ENCODE measurements around the gene FBN3.
"Not testable (repeated sequence)": the region's sequence is repeated elsewhere in the genome, so short reads cannot be mapped to it uniquely, and the experiment has no call there.

Gene FBN3

GRCh38 chr19:8034178-8034525 is 115.2 kb downstream of the FBN3 start:
- no peak overlapping the region for H3K9ac ChIP-seq (ENCODE audit: insufficient read length)
- no peak for TF ChIP-seq FOXP2 (optimal IDR thresholded peaks at IDR 0.05; ENCODE audit: control extremely low read depth, extremely low read length, insufficient read depth)
- no peak for TF ChIP-seq EZH2 (IDR thresholded peaks at IDR 0.05)
- no peak for TF ChIP-seq POLR2AphosphoS5 (IDR thresholded peaks at IDR 0.05; ENCODE audit: borderline replicate concordance, low read depth, low read length)
- H3K4me3 ChIP-seq, result no peak overlapping the region
- H3K36me3 ChIP-seq (ENCODE audit: insufficient read depth, low read length), result no peaks in the 10 kb centered on the region
- no peak for DNase-seq (ENCODE audit: low read depth, low spot score)
- H3K9me3 ChIP-seq (ENCODE audit: low read depth, low read length), result no peaks in the 10 kb centered on the region
- no peak overlapping the region for H3K27ac ChIP-seq

DNA sequence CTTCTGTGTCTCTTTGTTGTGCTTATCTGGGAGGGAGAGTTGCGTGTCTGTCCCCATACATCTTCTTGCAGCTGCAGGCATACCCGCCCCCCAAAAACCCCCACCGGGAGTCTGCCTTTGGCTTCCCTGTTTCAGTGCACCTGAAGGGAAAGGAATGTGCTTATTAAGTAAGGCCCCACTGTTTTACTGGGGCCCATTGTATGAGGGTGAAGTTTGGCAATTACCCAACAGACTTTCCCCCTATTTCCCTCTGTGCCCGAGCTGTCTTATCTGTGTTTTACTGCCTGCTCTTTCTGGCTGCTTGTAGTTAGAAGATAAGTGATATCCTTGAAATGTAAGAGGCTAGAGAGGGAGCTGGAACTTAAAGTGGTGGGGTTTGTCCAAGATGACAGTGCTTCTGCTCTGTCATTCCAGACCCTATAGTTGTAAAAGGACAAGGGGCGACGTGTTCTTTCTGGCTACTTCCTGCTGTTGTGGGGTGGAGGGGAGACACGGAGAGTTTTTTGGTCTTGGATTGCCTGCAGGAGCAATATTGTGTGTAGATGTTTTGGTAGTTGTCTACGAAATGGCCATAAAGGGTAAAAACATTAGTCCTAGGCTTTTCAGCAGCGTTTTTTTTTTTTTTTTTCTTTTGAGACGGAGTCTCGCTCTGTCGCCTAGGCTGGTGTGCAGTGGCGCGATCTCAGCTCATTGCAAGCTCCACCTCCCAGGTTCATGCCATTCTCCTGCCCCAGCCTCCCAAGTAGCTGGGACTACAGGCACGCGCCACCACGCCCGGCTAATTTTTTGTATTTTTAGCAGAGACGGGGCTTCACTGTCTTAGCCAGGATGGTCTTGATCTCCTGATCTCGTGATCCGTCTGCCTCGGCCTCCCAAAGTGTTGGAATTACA is 115.9 kb downstream of the FBN3 start:
- not testable (repeated sequence) for H3K4me3 ChIP-seq; H3K9ac ChIP-seq (ENCODE audit: insufficient read length); DNase-seq (ENCODE audit: low read depth, low spot score); H3K9me3 ChIP-seq (ENCODE audit: low read depth, low read length); H3K36me3 ChIP-seq (ENCODE audit: insufficient read depth, low read length)
- H3K27ac ChIP-seq, result peak overlapping the region; percentile 60; the same call in 1 of the 2 replicates

DNA sequence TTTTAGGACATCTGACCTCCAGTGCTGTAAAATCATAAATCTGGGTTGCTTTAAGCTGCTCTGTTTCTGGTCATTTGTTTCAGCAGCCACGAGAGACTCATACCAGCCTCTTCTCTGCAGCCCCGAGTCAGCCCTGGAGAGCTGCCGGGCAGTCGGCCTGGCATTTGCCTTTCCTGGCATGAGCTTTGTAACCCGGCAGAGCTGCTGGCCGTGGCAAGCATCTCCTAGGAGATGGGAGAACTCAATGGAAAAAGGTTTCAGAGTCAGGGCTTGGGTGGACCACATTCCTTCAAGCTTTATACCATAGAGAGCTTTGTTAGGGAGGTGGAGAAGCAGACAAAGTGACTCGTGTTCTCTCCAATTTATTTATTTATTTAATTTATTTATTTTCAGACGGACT is 118.4 kb downstream of the FBN3 start:
- no peak for DNase-seq (ENCODE audit: low read depth, low spot score)
- H3K4me3 ChIP-seq, result no peak overlapping the region
- no peaks in the 10 kb centered on the region for H3K36me3 ChIP-seq (ENCODE audit: insufficient read depth, low read length)
- H3K9ac ChIP-seq (ENCODE audit: insufficient read length), result no peak overlapping the region
- TF ChIP-seq POLR2AphosphoS5 (IDR thresholded peaks at IDR 0.05; ENCODE audit: borderline replicate concordance, low read depth, low read length) (no peak), FOXP2 (optimal IDR thresholded peaks at IDR 0.05; ENCODE audit: control extremely low read depth, extremely low read length, insufficient read depth) (no peak), EZH2 (IDR thresholded peaks at IDR 0.05) (no peak)
- H3K9me3 ChIP-seq (ENCODE audit: low read depth, low read length), result no peaks in the 10 kb centered on the region
- no peak overlapping the region for H3K27ac ChIP-seq

DNA sequence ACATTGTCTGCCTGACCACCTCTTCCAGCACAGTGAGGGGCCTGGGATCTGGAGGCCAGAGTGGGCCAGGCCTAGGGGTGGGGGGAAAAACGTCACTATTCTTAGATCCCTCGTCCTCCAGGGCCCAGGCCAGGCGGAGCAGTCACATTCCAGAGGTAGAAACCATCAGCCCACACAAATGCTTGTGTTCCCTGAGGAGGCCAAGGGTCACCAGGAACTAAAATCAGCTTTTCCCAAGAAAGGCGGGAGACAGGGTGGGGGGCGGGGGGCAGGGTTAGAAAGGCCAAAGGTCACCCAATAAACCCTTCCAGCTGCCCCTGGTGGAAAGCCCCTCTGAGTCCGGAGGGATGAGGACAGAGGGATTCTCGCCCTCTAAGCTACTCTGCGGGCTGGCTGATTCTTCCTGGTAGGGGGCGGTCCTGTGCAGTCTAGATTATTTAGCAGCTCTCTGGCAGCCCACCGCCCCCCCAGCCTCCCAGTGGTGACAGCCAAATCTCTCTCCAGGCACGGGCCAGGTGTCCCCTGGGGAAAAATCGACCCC is 120.4 kb downstream of the FBN3 start:
- H3K27ac ChIP-seq, result no peak overlapping the region
- no peak overlapping the region for H3K9ac ChIP-seq (ENCODE audit: insufficient read length)
- no peak overlapping the region for H3K4me3 ChIP-seq
- no peaks in the 10 kb centered on the region for H3K9me3 ChIP-seq (ENCODE audit: low read depth, low read length)
- no peak for DNase-seq (ENCODE audit: low read depth, low spot score)
- H3K36me3 ChIP-seq (ENCODE audit: insufficient read depth, low read length), result no peaks in the 10 kb centered on the region
- TF ChIP-seq POLR2AphosphoS5 (IDR thresholded peaks at IDR 0.05; ENCODE audit: borderline replicate concordance, low read depth, low read length), result no peak
- TF ChIP-seq FOXP2 (optimal IDR thresholded peaks at IDR 0.05; ENCODE audit: control extremely low read depth, extremely low read length, insufficient read depth), result no peak
- no peak for TF ChIP-seq EZH2 (IDR thresholded peaks at IDR 0.05)

DNA sequence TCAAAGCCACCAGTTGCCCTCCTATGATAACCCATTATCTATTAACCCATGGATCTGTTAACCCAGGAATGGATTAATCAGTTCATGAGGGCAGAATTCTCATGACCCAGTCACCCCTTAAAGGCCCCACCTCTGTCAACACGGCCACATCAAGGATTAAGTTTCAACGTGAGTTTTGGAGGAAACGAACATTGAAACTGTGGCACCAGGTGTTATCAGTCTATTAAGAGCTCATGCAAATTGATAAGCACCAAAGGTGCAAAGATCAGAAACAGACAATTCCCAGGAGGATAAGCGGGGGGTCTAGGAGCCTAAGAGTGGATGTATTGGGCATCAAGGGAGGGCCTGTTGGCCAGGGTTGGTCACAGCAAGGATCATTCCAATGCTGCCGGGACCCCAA is 124.1 kb downstream of the FBN3 start:
- DNase-seq (ENCODE audit: low read depth, low spot score), result no peak
- no peaks in the 10 kb centered on the region for H3K9me3 ChIP-seq (ENCODE audit: low read depth, low read length)
- no peak overlapping the region for H3K9ac ChIP-seq (ENCODE audit: insufficient read length)
- no peak overlapping the region for H3K4me3 ChIP-seq
- no peaks in the 10 kb centered on the region for H3K36me3 ChIP-seq (ENCODE audit: insufficient read depth, low read length)
- H3K27ac ChIP-seq, result no peak overlapping the region
- no peak for TF ChIP-seq EZH2 (IDR thresholded peaks at IDR 0.05)
- no peak for TF ChIP-seq FOXP2 (optimal IDR thresholded peaks at IDR 0.05; ENCODE audit: control extremely low read depth, extremely low read length, insufficient read depth)
- TF ChIP-seq POLR2AphosphoS5 (IDR thresholded peaks at IDR 0.05; ENCODE audit: borderline replicate concordance, low read depth, low read length), result no peak

DNA sequence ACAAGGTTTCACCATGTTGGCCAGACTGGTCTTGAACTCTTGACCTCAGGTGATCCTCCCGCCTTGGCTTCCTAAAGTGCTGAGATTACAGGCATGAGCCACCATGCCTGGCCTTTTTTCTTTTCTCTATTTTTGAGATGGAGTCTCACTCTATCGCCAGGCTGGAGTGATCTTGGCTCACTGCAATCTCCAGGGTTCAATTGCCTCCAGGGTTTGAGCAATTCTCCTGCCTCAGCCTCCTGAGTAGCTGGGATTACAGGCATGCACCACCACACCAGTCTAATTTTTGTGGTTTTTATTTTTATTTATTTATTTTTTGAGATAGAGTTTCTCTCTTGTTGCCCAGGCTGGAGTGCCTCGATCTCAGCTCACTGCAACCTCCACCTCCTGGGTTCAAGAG is 125.1 kb downstream of the FBN3 start:
- H3K36me3 ChIP-seq (ENCODE audit: insufficient read depth, low read length); H3K9ac ChIP-seq (ENCODE audit: insufficient read length); H3K27ac ChIP-seq; H3K4me3 ChIP-seq; H3K9me3 ChIP-seq (ENCODE audit: low read depth, low read length); DNase-seq (ENCODE audit: low read depth, low spot score): not testable (repeated sequence)

DNA sequence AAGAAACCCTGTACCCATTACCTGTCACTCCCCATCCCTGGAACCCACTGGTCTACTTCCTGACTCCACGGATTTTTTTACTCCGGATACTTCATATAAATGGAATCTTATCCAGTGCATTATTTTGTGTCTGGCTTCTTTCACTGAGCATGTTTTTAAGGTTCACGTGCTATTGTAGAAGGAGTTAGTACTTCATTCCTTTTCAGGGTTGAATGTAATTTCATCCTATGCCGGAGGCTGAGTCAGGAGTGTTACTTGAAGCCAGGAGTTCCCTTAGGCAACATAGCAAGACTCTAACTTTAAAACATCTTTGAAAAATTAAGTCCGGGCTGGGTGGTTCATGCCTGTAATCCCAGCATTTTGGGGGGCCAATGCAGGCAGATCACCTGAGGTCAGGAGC is 126.0 kb downstream of the FBN3 start:
- TF ChIP-seq FOXP2 (optimal IDR thresholded peaks at IDR 0.05; ENCODE audit: control extremely low read depth, extremely low read length, insufficient read depth), result no peak
- no peak for TF ChIP-seq EZH2 (IDR thresholded peaks at IDR 0.05)
- no peak for TF ChIP-seq POLR2AphosphoS5 (IDR thresholded peaks at IDR 0.05; ENCODE audit: borderline replicate concordance, low read depth, low read length)
- Histone ChIP-seq H3K9me3 (ENCODE audit: low read depth, low read length) (no peaks in the 10 kb centered on the region), H3K4me3 (no peak overlapping the region), H3K36me3 (ENCODE audit: insufficient read depth, low read length) (no peaks in the 10 kb centered on the region), H3K9ac (ENCODE audit: insufficient read length) (no peak overlapping the region), H3K27ac (no peak overlapping the region)
- DNase-seq (ENCODE audit: low read depth, low spot score), result no peak

GRCh38 chr19:8022275-8022674 is 127.1 kb downstream of the FBN3 start:
- DNase-seq (ENCODE audit: low read depth, low spot score), result no peak
- no peak overlapping the region for H3K4me3 ChIP-seq
- H3K27ac ChIP-seq, result no peak overlapping the region
- H3K9me3 ChIP-seq (ENCODE audit: low read depth, low read length), result no peaks in the 10 kb centered on the region
- no peak overlapping the region for H3K9ac ChIP-seq (ENCODE audit: insufficient read length)
- TF ChIP-seq FOXP2 (optimal IDR thresholded peaks at IDR 0.05; ENCODE audit: control extremely low read depth, extremely low read length, insufficient read depth), result no peak
- no peak for TF ChIP-seq EZH2 (IDR thresholded peaks at IDR 0.05)
- no peak for TF ChIP-seq POLR2AphosphoS5 (IDR thresholded peaks at IDR 0.05; ENCODE audit: borderline replicate concordance, low read depth, low read length)
- no peaks in the 10 kb centered on the region for H3K36me3 ChIP-seq (ENCODE audit: insufficient read depth, low read length)

GRCh38 chr19:8021374-8021773 is 128.0 kb downstream of the FBN3 start:
- Histone ChIP-seq H3K9ac (ENCODE audit: insufficient read length) (no peak overlapping the region), H3K36me3 (ENCODE audit: insufficient read depth, low read length) (no peaks in the 10 kb centered on the region), H3K4me3 (no peak overlapping the region), H3K27ac (no peak overlapping the region), H3K9me3 (ENCODE audit: low read depth, low read length) (no peaks in the 10 kb centered on the region)
- DNase-seq (ENCODE audit: low read depth, low spot score), result no peak
- TF ChIP-seq EZH2 (IDR thresholded peaks at IDR 0.05) (no peak), FOXP2 (optimal IDR thresholded peaks at IDR 0.05; ENCODE audit: control extremely low read depth, extremely low read length, insufficient read depth) (no peak), POLR2AphosphoS5 (IDR thresholded peaks at IDR 0.05; ENCODE audit: borderline replicate concordance, low read depth, low read length) (no peak)
